GM12873 (cell line): Measurements from ENCODE around the gene MEDAG.

Experiments
- TF ChIP-seq, protein P1 (sequence below): IDR thresholded peaks from 2 replicates; pipeline ENCODE4 v1.5.1; 2012; ENCODE audit warnings: low read depth, mild to moderate bottlenecking, moderate library complexity, low read length, control low read depth; ENCODE audit not compliant: insufficient read depth; ENCODE audit errors: missing control alignments

MEDAG gene

GRCh38 chr13:30908416-30908980 lies 2.4 kb downstream of the MEDAG start:
- TF ChIP-seq, protein P1, sequence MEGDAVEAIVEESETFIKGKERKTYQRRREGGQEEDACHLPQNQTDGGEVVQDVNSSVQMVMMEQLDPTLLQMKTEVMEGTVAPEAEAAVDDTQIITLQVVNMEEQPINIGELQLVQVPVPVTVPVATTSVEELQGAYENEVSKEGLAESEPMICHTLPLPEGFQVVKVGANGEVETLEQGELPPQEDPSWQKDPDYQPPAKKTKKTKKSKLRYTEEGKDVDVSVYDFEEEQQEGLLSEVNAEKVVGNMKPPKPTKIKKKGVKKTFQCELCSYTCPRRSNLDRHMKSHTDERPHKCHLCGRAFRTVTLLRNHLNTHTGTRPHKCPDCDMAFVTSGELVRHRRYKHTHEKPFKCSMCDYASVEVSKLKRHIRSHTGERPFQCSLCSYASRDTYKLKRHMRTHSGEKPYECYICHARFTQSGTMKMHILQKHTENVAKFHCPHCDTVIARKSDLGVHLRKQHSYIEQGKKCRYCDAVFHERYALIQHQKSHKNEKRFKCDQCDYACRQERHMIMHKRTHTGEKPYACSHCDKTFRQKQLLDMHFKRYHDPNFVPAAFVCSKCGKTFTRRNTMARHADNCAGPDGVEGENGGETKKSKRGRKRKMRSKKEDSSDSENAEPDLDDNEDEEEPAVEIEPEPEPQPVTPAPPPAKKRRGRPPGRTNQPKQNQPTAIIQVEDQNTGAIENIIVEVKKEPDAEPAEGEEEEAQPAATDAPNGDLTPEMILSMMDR: no peak

GRCh38 chr13:30910676-30911075 lies 4.6 kb downstream of the MEDAG start:
- TF ChIP-seq, protein P1: no peak

GRCh38 chr13:30915691-30916541 lies 9.8 kb downstream of the MEDAG start:
- TF ChIP-seq, protein P1: no peak

GRCh38 chr13:30916991-30917390 lies 10.9 kb downstream of the MEDAG start:
- TF ChIP-seq, protein P1: no peak

DNA sequence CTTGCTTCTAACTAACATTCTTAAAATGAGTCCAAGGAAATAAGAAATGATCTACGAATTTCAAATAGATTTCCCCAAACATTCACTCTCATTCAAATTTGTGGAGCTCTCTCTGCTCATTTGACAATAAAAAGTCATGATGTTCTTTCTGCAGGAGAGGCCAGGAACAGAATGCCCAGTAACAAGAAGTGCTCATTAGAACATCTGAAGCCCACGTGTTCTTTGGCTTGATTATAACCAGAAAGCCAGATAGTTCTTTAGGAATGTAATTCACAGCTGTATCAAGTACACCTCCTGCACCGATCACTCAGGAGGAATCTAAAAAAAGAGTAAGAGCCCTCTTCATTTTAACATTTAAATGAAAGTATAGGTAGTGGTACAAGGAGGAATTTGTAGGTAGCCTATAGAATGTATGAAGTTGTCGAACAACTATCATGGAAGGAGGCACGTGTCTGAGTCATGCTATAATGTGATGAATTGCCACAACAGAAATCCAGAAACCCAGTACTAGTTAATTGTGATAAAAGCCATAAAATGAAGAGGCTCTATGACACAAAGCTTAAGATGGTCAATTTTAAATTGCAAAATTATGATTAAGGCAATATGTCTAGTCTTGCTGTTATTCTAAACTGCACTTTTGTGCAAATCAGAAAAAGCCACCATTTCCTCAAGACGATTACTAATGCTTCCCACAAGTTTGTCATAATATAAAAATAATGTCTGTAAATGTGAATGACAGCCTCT lies 12.8 kb downstream of the MEDAG start:
- TF ChIP-seq, protein P1: no peak

- TF ChIP-seq, protein P1: no peak
Measured at GRCh38 chr13:30920162-30920909, 14.3 kb downstream of the MEDAG start.
